ENCODE data around the gene CADM2.

Gene CADM2

DNA sequence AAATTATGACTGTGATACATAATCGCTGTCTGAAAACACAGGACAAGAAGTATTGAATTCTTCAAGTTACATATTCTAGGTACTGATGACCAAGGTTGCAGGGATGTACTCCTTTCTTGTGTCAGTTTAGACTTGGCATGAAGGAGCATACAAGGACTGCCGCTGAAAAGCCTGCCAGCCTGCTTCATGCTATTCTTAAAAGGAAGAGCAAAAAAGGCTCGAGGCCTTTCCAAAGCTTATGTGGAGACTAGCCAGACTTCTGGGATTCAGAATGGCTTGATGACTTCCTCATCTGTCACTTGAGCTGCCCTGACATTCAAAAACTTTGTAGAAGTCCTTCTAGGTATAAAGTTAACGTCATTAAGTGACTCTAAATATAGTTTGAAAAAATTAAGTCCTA lies 92.0 kb downstream of the CADM2 start:
- in situ Hi-C loops (cut with HindIII; ENCODE audit: low sequenced_read_pairs), result no loop called here
- H3K4me3 ChIP-seq (ENCODE audit: low read depth, low read length), result no peak overlapping the region
- DNase-seq (ENCODE audit: low read depth), result no peak
- TF ChIP-seq, protein P1, sequence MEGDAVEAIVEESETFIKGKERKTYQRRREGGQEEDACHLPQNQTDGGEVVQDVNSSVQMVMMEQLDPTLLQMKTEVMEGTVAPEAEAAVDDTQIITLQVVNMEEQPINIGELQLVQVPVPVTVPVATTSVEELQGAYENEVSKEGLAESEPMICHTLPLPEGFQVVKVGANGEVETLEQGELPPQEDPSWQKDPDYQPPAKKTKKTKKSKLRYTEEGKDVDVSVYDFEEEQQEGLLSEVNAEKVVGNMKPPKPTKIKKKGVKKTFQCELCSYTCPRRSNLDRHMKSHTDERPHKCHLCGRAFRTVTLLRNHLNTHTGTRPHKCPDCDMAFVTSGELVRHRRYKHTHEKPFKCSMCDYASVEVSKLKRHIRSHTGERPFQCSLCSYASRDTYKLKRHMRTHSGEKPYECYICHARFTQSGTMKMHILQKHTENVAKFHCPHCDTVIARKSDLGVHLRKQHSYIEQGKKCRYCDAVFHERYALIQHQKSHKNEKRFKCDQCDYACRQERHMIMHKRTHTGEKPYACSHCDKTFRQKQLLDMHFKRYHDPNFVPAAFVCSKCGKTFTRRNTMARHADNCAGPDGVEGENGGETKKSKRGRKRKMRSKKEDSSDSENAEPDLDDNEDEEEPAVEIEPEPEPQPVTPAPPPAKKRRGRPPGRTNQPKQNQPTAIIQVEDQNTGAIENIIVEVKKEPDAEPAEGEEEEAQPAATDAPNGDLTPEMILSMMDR (IDR thresholded peaks at IDR 0.05; ENCODE audit: low read depth, low read length, missing control alignments), result no peak

DNA sequence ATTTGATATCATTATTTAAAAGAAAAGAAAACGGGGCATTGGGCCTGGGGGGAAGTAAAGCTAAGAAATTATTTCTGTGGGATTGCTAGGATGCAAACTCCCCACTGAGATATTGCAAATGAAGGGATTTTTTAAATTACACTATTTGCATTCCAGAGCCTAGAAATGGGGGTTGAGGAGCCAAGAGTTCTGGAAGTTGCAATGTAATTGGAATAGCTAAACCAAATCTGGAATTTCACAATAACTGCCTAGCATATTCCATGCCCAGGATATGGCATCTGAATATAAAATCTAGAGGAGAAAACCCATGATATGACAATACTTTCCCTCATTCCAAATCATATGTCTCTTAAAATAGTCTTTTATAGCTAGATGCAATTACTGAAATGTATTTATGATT lies 93.0 kb downstream of the CADM2 start:
- in situ Hi-C loops (cut with HindIII; ENCODE audit: low sequenced_read_pairs), result no loop called here
- no peak overlapping the region for H3K4me3 ChIP-seq (ENCODE audit: low read depth, low read length)
- TF ChIP-seq, protein P1 (IDR thresholded peaks at IDR 0.05; ENCODE audit: low read depth, low read length, missing control alignments), result no peak

DNA sequence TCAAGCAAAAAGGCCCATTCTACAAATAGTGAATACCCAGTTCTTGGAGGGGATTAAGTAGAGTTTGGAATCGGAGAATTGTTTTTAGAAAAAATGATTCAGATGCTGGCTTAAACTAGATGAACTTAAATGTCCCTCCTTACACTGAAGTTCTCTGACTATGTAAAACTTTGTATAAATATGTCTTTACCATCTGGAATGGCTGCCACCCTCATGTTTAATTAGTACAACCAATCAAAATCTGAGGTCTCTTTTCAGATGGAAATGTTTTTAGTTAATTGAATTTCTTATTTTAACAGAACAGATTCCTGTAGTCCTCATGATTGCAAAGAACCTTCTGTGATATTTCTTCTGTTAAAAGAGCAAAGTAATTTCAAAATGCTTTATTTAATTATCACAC lies 94.8 kb downstream of the CADM2 start:
- in situ Hi-C loops (cut with HindIII; ENCODE audit: low sequenced_read_pairs), result no loop called here
- no peak overlapping the region for H3K4me3 ChIP-seq (ENCODE audit: low read depth, low read length)
- no peak for DNase-seq (ENCODE audit: low read depth)
- TF ChIP-seq, protein P1 (IDR thresholded peaks at IDR 0.05; ENCODE audit: low read depth, low read length, missing control alignments), result no peak

More for the DNA sequence above, 93.0 kb downstream of the CADM2 start:
- no peak for DNase-seq (ENCODE audit: low read depth)

DNA sequence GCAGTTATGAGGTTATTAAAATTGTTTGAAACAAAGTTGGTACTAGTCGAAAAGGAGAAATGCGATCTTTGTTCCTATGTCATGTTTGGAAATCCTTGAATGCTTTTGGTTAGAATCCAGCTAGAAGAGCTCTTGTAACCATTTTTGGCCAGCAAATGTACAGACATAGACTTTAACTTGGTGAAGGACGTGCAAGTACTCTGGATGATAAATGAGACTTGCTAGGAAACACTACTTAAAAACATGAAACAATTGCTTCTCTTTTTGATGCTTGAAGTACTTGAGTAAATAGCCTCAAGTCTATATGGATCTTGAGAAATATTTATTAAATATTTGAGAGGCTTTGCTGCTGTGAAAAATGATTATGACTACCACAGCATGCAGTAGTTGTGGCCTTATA lies 95.8 kb downstream of the CADM2 start:
- TF ChIP-seq, protein P1 (IDR thresholded peaks at IDR 0.05; ENCODE audit: low read depth, low read length, missing control alignments), result no peak
- DNase-seq (ENCODE audit: low read depth), result no peak
- in situ Hi-C loops (cut with HindIII; ENCODE audit: low sequenced_read_pairs), result no loop called here
- H3K4me3 ChIP-seq (ENCODE audit: low read depth, low read length), result no peak overlapping the region

DNA sequence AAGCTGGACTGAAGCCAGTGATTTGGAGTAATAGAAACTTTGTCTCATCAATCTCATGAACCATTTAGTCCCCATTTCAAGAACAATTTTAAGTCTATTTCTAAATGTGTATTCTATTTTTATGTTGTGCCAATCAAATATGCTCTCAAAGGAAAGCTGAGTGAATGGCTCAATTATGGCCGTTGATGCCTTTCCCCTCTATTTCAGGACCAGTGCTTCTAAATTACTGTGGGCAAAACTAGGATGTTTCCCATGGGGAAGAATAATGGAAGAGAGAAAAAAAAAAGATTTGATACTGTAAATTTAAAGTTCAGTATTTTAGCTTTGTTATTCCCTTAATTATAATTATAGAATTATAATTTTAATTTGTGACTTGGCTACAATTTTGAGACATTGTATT lies 110.1 kb downstream of the CADM2 start:
- no peak for DNase-seq (ENCODE audit: low read depth)
- TF ChIP-seq, protein P1 (IDR thresholded peaks at IDR 0.05; ENCODE audit: low read depth, low read length, missing control alignments), result no peak
- in situ Hi-C loops (cut with HindIII; ENCODE audit: low sequenced_read_pairs), result no loop called here
- H3K4me3 ChIP-seq (ENCODE audit: low read depth, low read length), result no peak overlapping the region

DNA sequence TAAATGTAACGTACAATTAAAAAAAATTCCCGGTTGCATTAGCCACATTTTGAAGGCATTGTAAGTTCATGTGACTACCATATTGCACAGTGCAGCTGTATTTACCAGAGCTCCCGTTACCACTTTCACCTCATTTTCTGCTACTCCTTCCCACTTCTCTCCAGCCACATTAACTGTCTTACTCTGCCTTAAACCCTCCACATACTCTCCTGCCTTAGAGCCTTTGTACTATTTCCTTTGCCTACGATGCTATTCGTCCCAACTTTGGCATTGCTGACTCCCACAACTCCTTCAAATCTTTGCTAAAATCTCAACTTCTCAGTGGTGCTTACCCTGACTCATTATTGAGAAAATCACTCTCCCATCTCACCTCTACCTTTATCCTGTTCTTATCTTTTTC lies 115.2 kb downstream of the CADM2 start:
- no peak overlapping the region for H3K4me3 ChIP-seq (ENCODE audit: low read depth, low read length)
- in situ Hi-C loops (cut with HindIII; ENCODE audit: low sequenced_read_pairs), result no loop called here
- TF ChIP-seq, protein P1 (IDR thresholded peaks at IDR 0.05; ENCODE audit: low read depth, low read length, missing control alignments), result no peak
- no peak for DNase-seq (ENCODE audit: low read depth)

DNA sequence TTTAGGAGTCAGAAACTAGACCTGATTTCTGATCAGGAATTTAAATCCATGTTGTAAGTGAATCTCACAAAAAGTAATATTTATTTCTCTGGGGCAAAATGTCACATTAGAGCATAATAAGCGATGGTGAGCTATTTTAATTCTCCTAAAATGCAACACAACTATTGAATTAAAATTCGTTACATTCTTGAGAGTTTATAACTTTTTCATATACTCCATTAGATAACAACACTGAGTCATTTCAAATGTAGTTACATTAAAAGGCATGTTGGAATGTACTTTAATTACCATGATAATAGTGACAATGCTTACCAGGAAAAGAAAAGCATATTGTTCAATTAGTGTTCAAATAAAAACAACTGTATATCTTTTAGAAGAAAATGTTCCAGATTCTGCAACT lies 116.9 kb downstream of the CADM2 start:
- no peak overlapping the region for H3K4me3 ChIP-seq (ENCODE audit: low read depth, low read length)
- in situ Hi-C loops (cut with HindIII; ENCODE audit: low sequenced_read_pairs), result no loop called here
- TF ChIP-seq, protein P1 (IDR thresholded peaks at IDR 0.05; ENCODE audit: low read depth, low read length, missing control alignments), result no peak
- DNase-seq (ENCODE audit: low read depth), result no peak
